Mesenchymal stem cell (in vitro differentiated cells and primary cell): ENCODE results near the gene CILP2.

Experiments used
- DNase-seq: peaks from one replicate; pipeline ENCODE4 v3.0.0-alpha.2; 2013
- H2AFZ ChIP-seq: one replicate; pipeline ENCODE4 v1.6.1; 2013; ENCODE audit warnings: low read depth, mild to moderate bottlenecking, control low read depth, inconsistent platforms, low read length, moderate library complexity
- H2AK5ac ChIP-seq: 2 replicates; pipeline ENCODE4 v1.6.1; 2013; ENCODE audit warnings: low read length, moderate library complexity, mild to moderate bottlenecking, inconsistent platforms; ENCODE audit not compliant: severe bottlenecking
- H2BK120ac ChIP-seq: one replicate; pipeline ENCODE4 v1.6.1; 2013; ENCODE audit warnings: low read depth, mild to moderate bottlenecking, inconsistent platforms, low read length, moderate library complexity
- H2BK12ac ChIP-seq, 2 experiments: one replicate each; pipeline ENCODE4 v1.6.1; 2013; ENCODE audit warnings: inconsistent platforms in 2 of 2, low read length in 2 of 2, mild to moderate bottlenecking in 2 of 2, moderate library complexity in 2 of 2, control low read depth in 1 of 2
- H2BK15ac ChIP-seq: one replicate; pipeline ENCODE4 v1.6.1; 2013; ENCODE audit warnings: mild to moderate bottlenecking, low read depth, inconsistent platforms; ENCODE audit not compliant: poor library complexity, severe bottlenecking
- H2BK5ac ChIP-seq: 2 replicates; pipeline ENCODE4 v1.6.1; 2013; ENCODE audit warnings: low read depth, mild to moderate bottlenecking, low read length, control low read depth, inconsistent platforms; ENCODE audit not compliant: poor library complexity, severe bottlenecking
- H3K14ac ChIP-seq, 2 experiments: one replicate each; pipeline ENCODE4 v1.6.1; 2013; ENCODE audit warnings: inconsistent platforms in 2 of 2, low read length in 2 of 2, control low read depth in 1 of 2, mild to moderate bottlenecking in 1 of 2, moderate library complexity in 1 of 2
- H3K18ac ChIP-seq, 2 experiments: one replicate each; pipeline ENCODE4 v1.6.1; 2013; ENCODE audit warnings: inconsistent platforms in 2 of 2, low read length in 2 of 2, control low read depth in 1 of 2, low read depth in 1 of 2, mild to moderate bottlenecking in 1 of 2
- H3K23ac ChIP-seq, 2 experiments: one replicate each; pipeline ENCODE4 v1.6.1; 2013; ENCODE audit warnings: inconsistent platforms in 2 of 2, low read length in 2 of 2, mild to moderate bottlenecking in 2 of 2, moderate library complexity in 2 of 2, control low read depth in 1 of 2
- H3K27ac ChIP-seq: 2 replicates; pipeline ENCODE4 v1.5.1; 2013; ENCODE audit warnings: mild to moderate bottlenecking, moderate library complexity, low read length, control low read depth, inconsistent platforms; ENCODE audit not compliant: poor library complexity, severe bottlenecking
- H3K27me3 ChIP-seq, 2 experiments: 2 replicates each; pipeline versions ENCODE4 v1.6.1 to v1.7.0; 2013; ENCODE audit warnings: low read length in 2 of 2, mild to moderate bottlenecking in 2 of 2, moderate library complexity in 2 of 2, control low read depth in 1 of 2, inconsistent platforms in 1 of 2; ENCODE audit not compliant: control insufficient read depth in 1 of 2, insufficient read depth in 1 of 2
- H3K36me3 ChIP-seq, 2 experiments: 2 replicates each; pipeline versions ENCODE4 v1.6.1 to v1.7.0; 2013; ENCODE audit warnings: low read length in 2 of 2, control low read depth in 1 of 2, inconsistent platforms in 1 of 2, low read depth in 1 of 2, mild to moderate bottlenecking in 1 of 2; ENCODE audit not compliant: insufficient read depth in 2 of 2, control insufficient read depth in 1 of 2
- H3K4ac ChIP-seq, 2 experiments: one replicate each; pipeline ENCODE4 v1.6.1; 2013; ENCODE audit warnings: inconsistent platforms in 2 of 2, low read length in 2 of 2, mild to moderate bottlenecking in 2 of 2, moderate library complexity in 2 of 2, control low read depth in 1 of 2, low read depth in 1 of 2
- H3K4me1 ChIP-seq: 2 replicates; pipeline ENCODE4 v1.6.1; 2013; ENCODE audit warnings: low read depth, low read length, control low read depth; ENCODE audit not compliant: control insufficient read depth, insufficient read depth
- H3K4me2 ChIP-seq: 2 replicates; pipeline ENCODE4 v1.6.1; 2013; ENCODE audit warnings: low read length, mild to moderate bottlenecking, inconsistent platforms; ENCODE audit not compliant: poor library complexity, severe bottlenecking
- H3K4me3 ChIP-seq, 2 experiments: 2 replicates each; pipeline versions ENCODE4 v1.5.1 to v1.7.0; 2013; ENCODE audit warnings: low read length in 2 of 2, mild to moderate bottlenecking in 2 of 2, control low read depth in 1 of 2, low read depth in 1 of 2; ENCODE audit not compliant: insufficient read depth in 1 of 2
- H3K79me1 ChIP-seq: replicated peaks from 2 replicates; pipeline ENCODE4 v1.6.1; 2013; ENCODE audit warnings: mild to moderate bottlenecking, control low read depth, low read length, inconsistent platforms; ENCODE audit not compliant: poor library complexity, severe bottlenecking
- H3K9ac ChIP-seq: 2 replicates; pipeline ENCODE4 v1.7.0; 2013; ENCODE audit warnings: mild to moderate bottlenecking, low read length, moderate library complexity
- H3K9me3 ChIP-seq: 2 replicates; pipeline ENCODE4 v1.7.0; 2013; ENCODE audit warnings: mild to moderate bottlenecking, low read length; ENCODE audit not compliant: control insufficient read depth
- H4K8ac ChIP-seq: one replicate; pipeline ENCODE4 v1.6.1; 2013; ENCODE audit warnings: inconsistent platforms, mild to moderate bottlenecking, low read length, moderate library complexity
- H4K91ac ChIP-seq: one replicate; pipeline ENCODE4 v1.6.1; 2013; ENCODE audit warnings: mild to moderate bottlenecking, low read length, inconsistent platforms
- WGBS: methylation state at CpG from one replicate; pipeline ENCODE4 v1.1.7; 2013; ENCODE audit warnings: mixed read lengths; 5-methylcytosine and 5-hydroxymethylcytosine counted together

CILP2 gene

GRCh38 chr19:19499272-19499995, 38.6 kb upstream of the CILP2 start:
- Histone ChIP-seq H4K91ac (no peak overlapping the region), H2BK12ac (no peak overlapping the region), H3K9me3 (no peaks in the 10 kb centered on the region), H2BK5ac (no peak overlapping the region), H2BK15ac (no peak overlapping the region), H3K9ac (no peak overlapping the region), H3K23ac (no peak overlapping the region), H3K27me3 (no peaks in the 10 kb centered on the region), H3K4me2 (no peak overlapping the region), H3K79me1 (peaks cover 66% of the 10 kb centered on the region), H2AK5ac (no peak overlapping the region), H2BK120ac (no peak overlapping the region), H3K36me3 (peaks cover 93 to 94% of the 10 kb centered on the region in 2 experiments), H3K4me3 (no peak overlapping the region), H3K27ac (no peak overlapping the region), H3K14ac (no peak overlapping the region), H4K8ac (no peak overlapping the region), H2AFZ (no peak overlapping the region), H3K18ac (no peak overlapping the region), H3K4me1 (no peaks in the 10 kb centered on the region), H3K4ac (no peak overlapping the region)
- WGBS, result 96% methylated on average over 18 of the region's 18 CpGs
- DNase-seq, result no peak

- no peaks in the 10 kb centered on the region for H3K9me3 ChIP-seq
- H3K4me1 ChIP-seq, result no peaks in the 10 kb centered on the region
- no peak overlapping the region for H2AK5ac ChIP-seq
- no peak overlapping the region for H2BK15ac ChIP-seq
- no peak overlapping the region for H4K91ac ChIP-seq
- no peak overlapping the region for H3K4me3 ChIP-seq
- H2BK5ac ChIP-seq, result no peak overlapping the region
- H3K27ac ChIP-seq, result no peak overlapping the region
- no peak overlapping the region for H3K18ac ChIP-seq
- H3K14ac ChIP-seq, result no peak overlapping the region
- H2BK120ac ChIP-seq, result no peak overlapping the region
- H3K4me2 ChIP-seq, result no peak overlapping the region
- 93% methylated on average over 34 of the region's 34 CpGs for WGBS
- DNase-seq, result no peak
- no peak overlapping the region for H3K4ac ChIP-seq
- H3K27me3 ChIP-seq, result no peaks in the 10 kb centered on the region
- no peak overlapping the region for H3K23ac ChIP-seq
- no peak overlapping the region for H3K9ac ChIP-seq
- H2BK12ac ChIP-seq, result no peak overlapping the region
- H2AFZ ChIP-seq, result no peak overlapping the region
- peaks cover 97 to 99% of the 10 kb centered on the region in 2 experiments for H3K36me3 ChIP-seq
- no peak overlapping the region for H4K8ac ChIP-seq
- H3K79me1 ChIP-seq, result peaks cover 65% of the 10 kb centered on the region
Observed at GRCh38 chr19:19500975-19501644, 37.0 kb upstream of the CILP2 start.

GRCh38 chr19:19501798-19502197, 36.3 kb upstream of the CILP2 start:
- H3K79me1 ChIP-seq, result peaks cover 60% of the 10 kb centered on the region
- no peak overlapping the region for H2BK15ac ChIP-seq
- H3K4me3 ChIP-seq, result no peak overlapping the region
- no peaks in the 10 kb centered on the region for H3K27me3 ChIP-seq
- H3K4me1 ChIP-seq, result no peaks in the 10 kb centered on the region
- H2BK120ac ChIP-seq, result no peak overlapping the region
- no peak overlapping the region for H3K4ac ChIP-seq
- no peak overlapping the region for H4K91ac ChIP-seq
- H3K18ac ChIP-seq, result no peak overlapping the region
- H2AK5ac ChIP-seq, result no peak overlapping the region
- no peak overlapping the region for H3K9ac ChIP-seq
- no peak overlapping the region for H4K8ac ChIP-seq
- H3K27ac ChIP-seq, result no peak overlapping the region
- H2BK5ac ChIP-seq, result no peak overlapping the region
- H3K4me2 ChIP-seq, result no peak overlapping the region
- no peak overlapping the region for H2BK12ac ChIP-seq
- H3K14ac ChIP-seq, result no peak overlapping the region
- H3K23ac ChIP-seq, result no peak overlapping the region
- 98% methylated on average over 15 of the region's 26 CpGs for WGBS
- no peaks in the 10 kb centered on the region for H3K9me3 ChIP-seq
- peaks cover 96 to 99% of the 10 kb centered on the region in 2 experiments for H3K36me3 ChIP-seq
- no peak overlapping the region for H2AFZ ChIP-seq
- DNase-seq, result no peak

GRCh38 chr19:19502281-19502680, 35.8 kb upstream of the CILP2 start:
- Histone ChIP-seq H2BK12ac (no peak overlapping the region), H4K8ac (no peak overlapping the region), H3K79me1 (peaks cover 59% of the 10 kb centered on the region), H3K9me3 (no peaks in the 10 kb centered on the region), H2BK120ac (no peak overlapping the region), H2BK5ac (no peak overlapping the region), H3K9ac (no peak overlapping the region), H3K27me3 (no peaks in the 10 kb centered on the region), H3K14ac (no peak overlapping the region), H2BK15ac (no peak overlapping the region), H3K4me1 (no peaks in the 10 kb centered on the region), H2AK5ac (no peak overlapping the region), H3K4me2 (no peak overlapping the region), H4K91ac (no peak overlapping the region), H3K4me3 (no peak overlapping the region), H3K36me3 (peaks cover 93 to 99% of the 10 kb centered on the region in 2 experiments), H2AFZ (no peak overlapping the region), H3K4ac (no peak overlapping the region), H3K23ac (no peak overlapping the region), H3K27ac (no peak overlapping the region), H3K18ac (no peak overlapping the region)
- no peak for DNase-seq
- 97% methylated on average over 19 of the region's 19 CpGs for WGBS
